Measurements from ENCODE around the gene TMEM53. TPM values are rescaled to one million over a fixed set of nuclear protein-coding genes. Genes with fewer than 3 reads are reported as not detected.

TMEM53 gene
- total RNA-seq, 1 experiment from 2014 or later: 22.9 TPM

GRCh38 chr1:44655609-44656008 lies 18.7 kb downstream of the TMEM53 start:
- intact Hi-C loops (cut with micrococcal nuclease; ENCODE audit: unreplicated experiment): no loop called here
- CTCF ChIA-PET: no interaction called here
- Histone ChIP-seq H3K9me3 (ENCODE audit: control insufficient read depth, insufficient read depth, low read depth, low read length) (no peaks in the 10 kb centered on the region), H3K27ac (ENCODE audit: low read length) (no peak overlapping the region), H3K36me3 (ENCODE audit: control insufficient read depth, insufficient read depth, low read length) (no peaks in the 10 kb centered on the region; the same call in 1 of the 2 replicates), H3K4me1 (ENCODE audit: control insufficient read depth, insufficient read depth, low read length) (no peaks in the 10 kb centered on the region), H3K27me3 (ENCODE audit: control insufficient read depth, insufficient read depth, low read length) (no peaks in the 10 kb centered on the region), H3K4me3 (ENCODE audit: low read depth in 2 of 2, low read length in 2 of 2) (no peak overlapping the region)
- in situ Hi-C loops (cut with HindIII; ENCODE audit: low pct_unique_long_range_greater_than_20kb, low sequenced_read_pairs): no loop called here
- POLR2A ChIA-PET: no interaction called here
- ATAC-seq (peak; percentile 67), DNase-seq (ENCODE audit: low read depth, low spot score) (no peak)
- no TSS peak for BruUV-seq (replicated peaks)
- TF ChIP-seq CTCF (IDR thresholded peaks at IDR 0.05) (peak; percentile 90), REST (IDR thresholded peaks at IDR 0.05; ENCODE audit: insufficient read depth in 1 of 2, low read depth in 2 of 2, low read length in 1 of 2) (no peak), POLR2AphosphoS5 (IDR thresholded peaks at IDR 0.05; ENCODE audit: low read depth, low read length) (no peak), SIN3A (IDR thresholded peaks at IDR 0.05; ENCODE audit: borderline replicate concordance, insufficient read depth, low read depth, low read length) (no peak), TCF7L2 (IDR thresholded peaks at IDR 0.05; ENCODE audit: low read depth, low read length) (no peak)

GRCh38 chr1:44654621-44655187 lies 19.6 kb downstream of the TMEM53 start:
- Histone ChIP-seq H3K4me3 (ENCODE audit: low read depth in 2 of 2, low read length in 2 of 2) (no peak overlapping the region), H3K4me1 (ENCODE audit: control insufficient read depth, insufficient read depth, low read length) (no peaks in the 10 kb centered on the region), H3K9me3 (ENCODE audit: control insufficient read depth, insufficient read depth, low read depth, low read length) (no peaks in the 10 kb centered on the region), H3K27me3 (ENCODE audit: control insufficient read depth, insufficient read depth, low read length) (no peaks in the 10 kb centered on the region), H3K36me3 (ENCODE audit: control insufficient read depth, insufficient read depth, low read length) (no peaks in the 10 kb centered on the region; the same call in 1 of the 2 replicates), H3K27ac (ENCODE audit: low read length) (no peak overlapping the region)
- in situ Hi-C loops (cut with HindIII; ENCODE audit: low pct_unique_long_range_greater_than_20kb, low sequenced_read_pairs) (no loop called here), intact Hi-C loops (cut with micrococcal nuclease; ENCODE audit: unreplicated experiment) (no loop called here)
- CTCF ChIA-PET: no interaction called here
- BruUV-seq (replicated peaks): no TSS peak
- no peak for ATAC-seq
- no peak for DNase-seq (ENCODE audit: low read depth, low spot score)
- POLR2A ChIA-PET: no interaction called here
- TF ChIP-seq TCF7L2 (IDR thresholded peaks at IDR 0.05; ENCODE audit: low read depth, low read length): no peak

GRCh38 chr1:44653107-44653964 lies 20.9 kb downstream of the TMEM53 start:
- Histone ChIP-seq H3K36me3 (ENCODE audit: control insufficient read depth, insufficient read depth, low read length) (no peaks in the 10 kb centered on the region; the same call in 1 of the 2 replicates), H3K4me1 (ENCODE audit: control insufficient read depth, insufficient read depth, low read length) (no peaks in the 10 kb centered on the region), H3K9me3 (ENCODE audit: control insufficient read depth, insufficient read depth, low read depth, low read length) (no peaks in the 10 kb centered on the region), H3K27me3 (ENCODE audit: control insufficient read depth, insufficient read depth, low read length) (no peaks in the 10 kb centered on the region), H3K27ac (ENCODE audit: low read length) (no peak overlapping the region), H3K4me3 (ENCODE audit: low read depth in 2 of 2, low read length in 2 of 2) (no peak overlapping the region)
- DNase-seq (ENCODE audit: low read depth, low spot score) (no peak), ATAC-seq (peak; percentile 4; the same call in 1 of the 2 replicates)
- ChIA-PET CTCF (interaction anchor here (0.5 to 2.5 kb wide), 12 partner anchors 17 to 585 kb away, joined by 3 to 12 read pairs (median 4); no protein-coding TSS in a partner anchor), POLR2A (no interaction called here)
- BruUV-seq (replicated peaks): no TSS peak
- intact Hi-C loops (cut with micrococcal nuclease; ENCODE audit: unreplicated experiment): no loop called here
- TF ChIP-seq REST (IDR thresholded peaks at IDR 0.05; ENCODE audit: insufficient read depth in 1 of 2, low read depth in 2 of 2, low read length in 1 of 2): no peak
- no peak for TF ChIP-seq TCF7L2 (IDR thresholded peaks at IDR 0.05; ENCODE audit: low read depth, low read length)
- peak; percentile 69 for TF ChIP-seq CTCF (IDR thresholded peaks at IDR 0.05)
- TF ChIP-seq SIN3A (IDR thresholded peaks at IDR 0.05; ENCODE audit: borderline replicate concordance, insufficient read depth, low read depth, low read length): no peak
- no peak for TF ChIP-seq POLR2AphosphoS5 (IDR thresholded peaks at IDR 0.05; ENCODE audit: low read depth, low read length)
- in situ Hi-C loops (cut with HindIII; ENCODE audit: low pct_unique_long_range_greater_than_20kb, low sequenced_read_pairs): no loop called here
